GM19351 (cell line): ENCODE results near the gene ADCY2.
"Not testable (repeated sequence)": the region's sequence is repeated elsewhere in the genome, so short reads cannot be mapped to it uniquely, and the experiment has no call there.

Source experiments
- ATAC-seq: cut with Tn5 transposase; IDR thresholded peaks from one replicate; pipeline ENCODE4 v1.9.1; 2021; ENCODE audit warnings: mild to moderate bottlenecking, moderate library complexity; ENCODE audit not compliant: unreplicated experiment

Gene ADCY2

GRCh38 chr5:7395432-7395946 lies 449 bp upstream of the ADCY2 start:
- ATAC-seq, result no peak

GRCh38 chr5:7396713-7397454 lies 946 bp downstream of the ADCY2 start:
- no peak for ATAC-seq

GRCh38 chr5:7397937-7398336 lies 2.0 kb downstream of the ADCY2 start:
- ATAC-seq, result no peak

- ATAC-seq, result no peak
These were observed 2.8 kb downstream of the ADCY2 start for GRCh38 chr5:7398596-7399280.

GRCh38 chr5:7405277-7405676 lies 9.3 kb downstream of the ADCY2 start:
- no peak for ATAC-seq

- ATAC-seq, result no peak
These were observed 15.1 kb downstream of the ADCY2 start for GRCh38 chr5:7410936-7411511.

GRCh38 chr5:7412409-7412808 lies 16.5 kb downstream of the ADCY2 start:
- no peak for ATAC-seq

- ATAC-seq, result no peak
These were observed 19.2 kb downstream of the ADCY2 start for GRCh38 chr5:7415123-7415522.

GRCh38 chr5:7415587-7416535 lies 19.9 kb downstream of the ADCY2 start:
- ATAC-seq, result no peak

GRCh38 chr5:7418276-7418675 lies 22.3 kb downstream of the ADCY2 start:
- no peak for ATAC-seq

GRCh38 chr5:7419367-7419766 lies 23.4 kb downstream of the ADCY2 start:
- ATAC-seq, result no peak

GRCh38 chr5:7419846-7420245 lies 23.9 kb downstream of the ADCY2 start:
- no peak for ATAC-seq

- ATAC-seq, result no peak
These were observed 24.8 kb downstream of the ADCY2 start for GRCh38 chr5:7420510-7421280.

GRCh38 chr5:7422316-7423106 lies 26.6 kb downstream of the ADCY2 start:
- no peak for ATAC-seq

GRCh38 chr5:7423231-7423630 lies 27.3 kb downstream of the ADCY2 start:
- not testable (repeated sequence) for ATAC-seq

- no peak for ATAC-seq
These were observed 29.9 kb downstream of the ADCY2 start for GRCh38 chr5:7425830-7426229.

GRCh38 chr5:7426284-7426683 lies 30.3 kb downstream of the ADCY2 start:
- no peak for ATAC-seq

- ATAC-seq, result no peak
These were observed 39.0 kb downstream of the ADCY2 start for GRCh38 chr5:7434914-7435313.

GRCh38 chr5:7435503-7435902 lies 39.6 kb downstream of the ADCY2 start:
- ATAC-seq, result no peak
